HS-27A (cell line): ENCODE data around the gene SPATA3.

Experiments used
- DNase-seq: peaks from one replicate; pipeline ENCODE4 v3.0.0-alpha.2; 2012; ENCODE audit warnings: low read depth, missing footprints

The SPATA3 gene

DNA sequence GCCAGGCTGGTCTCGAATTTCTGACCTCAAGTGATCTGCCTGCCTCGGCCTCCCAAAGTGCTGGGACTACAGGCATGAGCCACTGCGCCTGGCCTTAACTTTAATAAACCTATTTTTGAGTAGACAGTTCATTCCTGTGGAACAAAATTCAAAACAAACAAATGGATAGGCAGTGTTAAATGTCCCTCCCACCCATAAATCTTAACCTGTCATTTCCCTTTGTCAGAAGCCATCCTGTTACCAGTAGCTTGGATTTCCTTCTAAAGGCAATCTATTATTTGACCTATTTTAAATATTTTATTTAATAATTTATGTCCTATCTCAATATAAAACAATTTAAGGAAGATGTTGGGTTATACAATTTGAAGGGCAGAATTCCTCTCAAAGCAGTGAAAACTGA is 34.8 kb downstream of the SPATA3 start:
- no peak for DNase-seq

DNA sequence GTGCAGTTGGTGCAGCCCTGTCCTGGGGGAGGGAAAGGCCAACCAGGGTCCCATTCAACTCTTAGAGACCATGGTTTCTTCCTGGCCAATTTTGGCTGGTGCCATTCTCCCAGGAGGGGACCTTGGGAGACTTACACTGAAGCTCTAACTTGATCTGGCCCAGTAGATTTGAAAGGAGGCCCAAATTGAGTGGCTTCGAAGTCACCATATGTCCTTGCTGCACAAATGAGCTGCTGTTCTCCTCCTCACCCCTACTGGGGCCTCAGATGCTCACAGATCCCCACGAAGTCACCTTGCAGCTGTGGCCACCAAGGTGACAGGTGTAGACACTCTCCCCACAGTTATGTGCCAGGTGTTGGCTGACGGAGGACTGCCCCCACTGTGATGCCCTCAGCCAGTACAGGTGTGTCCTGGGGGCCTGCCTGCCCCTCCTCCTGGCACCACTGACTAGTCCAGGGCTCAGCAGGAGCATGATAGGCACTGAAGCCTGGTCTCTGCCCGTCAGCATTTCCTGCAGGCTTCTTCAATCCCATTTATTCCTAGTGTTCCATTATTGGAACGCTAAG is 36.7 kb downstream of the SPATA3 start:
- DNase-seq: no peak

DNA sequence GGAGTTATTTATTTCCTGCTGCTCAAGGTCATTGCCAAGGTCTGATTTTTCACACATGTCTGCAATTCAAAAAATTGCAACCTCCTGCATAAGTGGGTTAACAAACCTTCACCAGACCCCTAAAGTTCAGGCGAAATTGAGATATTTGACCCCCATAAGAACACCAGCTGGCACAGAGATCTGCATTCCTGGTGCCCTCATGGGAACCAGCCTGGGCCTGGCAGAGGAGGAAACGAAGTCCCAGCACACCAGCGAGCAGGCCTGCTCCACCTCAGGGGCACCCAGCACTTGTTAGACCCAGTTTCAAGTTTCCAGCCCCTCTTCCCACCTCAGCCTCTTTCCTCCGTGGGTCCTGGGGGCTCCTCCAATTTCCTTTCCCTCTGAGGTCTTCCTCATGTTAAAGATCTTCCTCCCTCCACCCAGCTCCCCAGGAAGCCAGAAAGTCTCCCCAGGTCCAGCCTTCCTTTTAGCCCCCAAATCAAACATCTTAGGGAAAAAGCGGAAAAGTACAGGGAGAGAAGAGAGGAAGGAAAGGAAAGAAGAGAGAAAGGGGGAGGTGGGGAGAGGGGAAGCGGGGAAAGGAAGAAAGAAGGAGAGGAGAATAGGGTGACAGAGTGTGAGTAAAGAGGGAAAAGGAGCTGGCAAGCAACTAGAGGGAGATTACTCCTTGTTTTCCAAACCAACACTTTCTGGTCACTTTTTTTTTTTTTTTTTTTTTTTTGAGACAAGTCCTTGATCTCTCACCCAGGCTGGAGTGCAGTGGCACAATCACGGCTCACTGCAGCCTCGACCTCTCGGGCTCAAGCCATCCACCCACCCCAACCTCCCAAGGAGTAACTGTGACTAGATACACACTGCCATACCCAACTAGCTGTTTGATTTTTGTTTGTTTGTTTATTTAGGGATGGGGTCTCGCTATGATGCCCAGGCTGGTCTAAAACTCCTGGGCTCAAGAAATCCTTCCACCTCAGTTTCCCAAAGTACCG is 37.5 kb downstream of the SPATA3 start:
- no peak for DNase-seq

GRCh38 chr2:231034291-231034882 is 38.5 kb downstream of the SPATA3 start:
- no peak for DNase-seq

DNA sequence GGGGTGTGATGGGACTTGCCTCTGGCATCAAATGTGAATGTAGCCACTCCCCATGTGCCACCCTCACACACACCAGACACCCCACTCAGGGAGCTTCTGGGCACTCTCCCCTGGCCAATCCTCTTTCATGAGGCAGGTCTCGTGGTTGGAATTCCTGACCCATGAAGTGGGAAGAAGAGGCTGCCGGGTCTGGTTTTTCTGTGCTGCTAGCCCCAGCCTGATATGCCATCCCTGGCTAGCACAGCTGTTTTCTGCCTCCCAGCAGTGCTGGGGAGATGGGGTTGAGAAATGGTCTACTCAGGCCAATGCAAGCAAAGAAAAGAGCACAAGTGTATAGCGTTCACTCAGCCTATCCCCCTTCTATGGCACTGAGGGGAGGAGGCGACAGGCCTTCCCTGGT is 40.2 kb downstream of the SPATA3 start:
- no peak for DNase-seq

DNA sequence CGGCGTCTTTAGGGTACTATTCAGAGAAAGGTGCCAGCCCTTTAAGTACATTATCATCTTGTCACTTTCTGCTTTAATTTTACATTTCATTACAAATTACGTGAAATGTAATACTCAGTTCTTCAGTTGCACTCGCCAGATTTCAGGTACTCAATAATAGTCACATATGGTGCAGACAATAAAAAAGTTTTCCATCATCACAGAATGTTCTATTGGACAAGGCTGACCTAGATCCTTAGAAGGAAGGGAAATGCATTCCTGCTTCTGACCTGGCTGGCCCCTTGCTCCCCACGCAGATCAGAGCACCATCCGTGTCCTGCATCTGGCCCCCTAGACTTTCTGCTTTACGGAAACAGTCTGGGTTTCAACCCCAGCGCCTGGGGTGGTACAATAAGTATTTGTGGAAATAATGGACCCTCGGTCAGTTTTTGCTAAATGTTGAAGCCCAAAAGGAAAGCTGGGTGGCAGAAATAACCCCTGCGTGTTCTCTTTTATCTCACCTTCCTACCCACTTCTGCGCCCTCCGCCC is 40.7 kb downstream of the SPATA3 start:
- no peak for DNase-seq

DNA sequence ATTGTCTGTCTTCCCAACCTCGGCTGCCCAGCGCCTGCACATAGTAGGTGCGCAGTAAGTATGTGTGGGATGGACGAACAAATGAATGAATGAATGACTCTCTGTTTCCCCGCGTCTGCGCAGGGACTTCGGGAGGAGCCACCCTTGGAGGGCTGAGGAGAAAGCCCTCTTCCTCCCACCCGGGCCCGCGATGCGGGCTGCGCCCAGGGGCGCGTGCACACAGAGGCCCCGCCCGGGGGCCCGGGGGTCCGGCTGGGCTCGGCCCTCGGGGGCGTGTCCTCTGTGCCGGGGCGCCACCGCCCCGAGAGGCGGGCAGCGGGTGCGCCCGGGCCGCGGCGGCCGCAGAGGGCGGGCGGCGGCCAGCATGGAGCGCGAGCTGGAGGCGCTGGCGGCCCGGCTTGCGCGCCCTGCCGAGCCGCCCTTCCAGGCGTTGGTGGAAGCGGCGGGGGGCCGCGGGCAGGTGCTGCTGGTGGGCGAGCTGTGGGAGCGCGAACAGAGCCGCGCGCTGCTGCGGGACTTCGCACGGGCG is 41.3 kb downstream of the SPATA3 start, which contains the start of gene C2orf72:
TSS of gene C2orf72 (plus strand) at position 322 of the 529 bp plus-strand sequence. CDS start at position 365, 43 bp downstream.
- DNase-seq: no peak

GRCh38 chr2:231037731-231038482 is 42.0 kb downstream of the SPATA3 start:
- DNase-seq: no peak

GRCh38 chr2:231038483-231039293 is 42.8 kb downstream of the SPATA3 start:
- DNase-seq: no peak

DNA sequence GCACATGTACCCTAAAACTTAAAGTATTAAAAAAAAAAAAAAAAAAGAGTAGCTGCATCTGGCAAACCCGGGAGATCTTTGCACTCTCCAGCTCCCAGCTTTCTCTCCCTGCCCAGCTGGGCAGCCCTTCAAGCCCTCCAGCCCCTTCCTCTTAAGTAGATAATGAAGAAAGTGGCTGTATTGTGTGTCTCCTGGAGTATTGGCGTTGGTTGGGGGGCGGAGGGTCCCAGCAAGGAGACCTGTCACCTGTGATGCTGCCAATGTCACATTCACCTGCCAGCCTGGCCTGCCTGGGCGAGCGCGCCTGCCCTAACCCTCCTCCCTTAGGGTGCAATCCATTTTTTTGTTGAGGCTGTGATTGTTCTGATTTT is 43.4 kb downstream of the SPATA3 start:
- DNase-seq: no peak

- DNase-seq: no peak
These were observed 44.0 kb downstream of the SPATA3 start for GRCh38 chr2:231039821-231040364.

DNA sequence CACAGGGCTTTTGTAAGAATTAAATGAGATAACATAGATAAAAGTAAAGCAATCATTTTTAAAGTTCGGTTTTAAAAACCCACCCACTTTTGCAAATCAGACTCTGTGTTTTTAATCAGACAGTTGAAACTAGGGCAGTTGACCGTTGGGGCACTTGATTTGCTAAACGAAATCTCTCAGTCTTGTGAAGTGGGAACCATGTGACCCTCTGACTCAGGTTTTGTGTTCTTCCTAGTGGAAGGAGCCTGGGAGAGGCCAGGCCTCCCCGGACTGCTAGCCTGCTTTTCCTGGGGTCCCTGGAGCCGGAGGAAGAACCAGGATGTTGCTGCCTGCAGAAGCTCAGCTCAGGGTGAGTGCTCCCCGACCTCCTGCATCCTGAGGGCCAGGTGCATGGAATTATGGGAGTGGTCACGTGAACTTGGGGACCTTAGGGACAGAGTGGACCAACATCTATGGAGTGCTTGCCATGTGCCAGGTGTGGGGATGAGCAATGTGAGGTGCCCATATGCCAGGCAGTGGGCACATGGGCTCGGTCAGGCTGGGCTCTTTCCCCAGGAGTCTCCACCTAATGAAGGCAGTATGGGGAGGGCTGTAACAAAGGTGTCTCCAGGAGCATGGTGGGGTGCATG is 45.3 kb downstream of the SPATA3 start:
- no peak for DNase-seq

- DNase-seq: no peak
These were observed 47.9 kb downstream of the SPATA3 start for GRCh38 chr2:231043796-231044195.

DNA sequence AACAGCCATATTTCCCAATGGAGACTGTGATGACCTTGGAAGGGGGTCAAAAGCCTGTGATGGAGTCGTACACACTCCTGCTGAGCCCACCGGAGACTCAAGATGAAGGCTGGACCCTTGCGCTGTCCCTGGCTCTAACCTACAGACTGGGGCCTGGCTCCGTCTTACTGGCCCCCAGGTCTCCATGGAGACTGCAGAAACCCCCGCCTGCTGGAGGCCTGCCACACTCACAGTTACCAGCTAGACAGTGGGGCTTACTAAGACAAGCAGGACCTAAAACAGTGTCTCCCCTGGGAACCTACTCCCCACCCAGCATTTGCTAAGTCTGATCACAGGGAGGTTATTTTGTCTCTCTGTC is 51.0 kb downstream of the SPATA3 start:
- no peak for DNase-seq

- DNase-seq: no peak
These were observed 51.5 kb downstream of the SPATA3 start for GRCh38 chr2:231047274-231047922.

DNA sequence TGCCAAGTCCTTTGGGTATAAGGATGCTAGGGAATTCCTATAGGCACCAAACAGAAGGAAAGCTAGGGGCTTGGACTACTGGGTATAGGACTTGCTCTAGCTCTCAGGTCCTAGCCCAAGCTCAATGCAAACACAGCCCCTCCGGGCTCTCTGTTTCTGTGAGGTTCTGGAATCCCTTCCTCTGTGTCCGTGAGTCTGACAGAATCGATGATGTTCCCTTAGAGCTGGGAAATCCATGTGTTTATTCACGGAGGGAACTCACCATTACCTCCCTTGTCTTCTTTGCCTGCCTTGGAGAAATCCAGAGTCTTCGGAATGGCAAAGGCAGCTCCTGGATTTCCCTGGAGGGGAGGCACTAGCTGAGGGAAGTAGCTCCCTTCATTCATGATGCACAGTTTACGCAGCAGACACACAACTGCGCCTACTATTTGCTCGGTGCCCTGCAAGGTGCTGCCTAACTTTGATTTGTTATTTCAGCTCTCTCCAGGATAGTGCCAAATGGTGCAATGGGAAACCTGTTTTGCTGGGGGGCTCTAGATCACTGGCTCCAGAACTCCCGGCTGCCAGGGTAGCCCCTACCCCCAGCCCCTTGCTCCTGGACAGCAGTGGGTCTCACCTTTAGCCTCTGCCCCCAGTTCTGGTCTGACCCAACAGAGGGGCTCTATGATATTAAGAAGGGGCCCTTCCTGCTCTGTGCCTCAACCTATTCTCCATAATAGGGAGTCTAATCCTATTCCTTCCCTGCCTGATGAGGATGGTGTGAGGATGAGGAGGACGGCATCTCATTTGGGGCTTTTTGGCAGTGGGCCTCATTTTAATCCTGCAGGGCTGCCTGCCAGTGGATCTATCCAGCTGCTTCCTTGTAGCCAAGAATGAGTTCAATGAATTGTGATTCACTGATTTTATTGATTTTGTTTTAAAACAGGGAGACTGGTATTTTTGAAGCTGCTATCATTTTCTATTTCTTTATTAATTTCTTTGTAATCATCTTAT is 52.3 kb downstream of the SPATA3 start:
- DNase-seq: no peak

- DNase-seq: no peak
These were observed 53.5 kb downstream of the SPATA3 start for GRCh38 chr2:231049286-231050017.
